Measurements from ENCODE around the gene SLX1A.
"Not testable (repeated sequence)": the region's sequence is repeated elsewhere in the genome, so short reads cannot be mapped to it uniquely, and the experiment has no call there.

The SLX1A gene

DNA sequence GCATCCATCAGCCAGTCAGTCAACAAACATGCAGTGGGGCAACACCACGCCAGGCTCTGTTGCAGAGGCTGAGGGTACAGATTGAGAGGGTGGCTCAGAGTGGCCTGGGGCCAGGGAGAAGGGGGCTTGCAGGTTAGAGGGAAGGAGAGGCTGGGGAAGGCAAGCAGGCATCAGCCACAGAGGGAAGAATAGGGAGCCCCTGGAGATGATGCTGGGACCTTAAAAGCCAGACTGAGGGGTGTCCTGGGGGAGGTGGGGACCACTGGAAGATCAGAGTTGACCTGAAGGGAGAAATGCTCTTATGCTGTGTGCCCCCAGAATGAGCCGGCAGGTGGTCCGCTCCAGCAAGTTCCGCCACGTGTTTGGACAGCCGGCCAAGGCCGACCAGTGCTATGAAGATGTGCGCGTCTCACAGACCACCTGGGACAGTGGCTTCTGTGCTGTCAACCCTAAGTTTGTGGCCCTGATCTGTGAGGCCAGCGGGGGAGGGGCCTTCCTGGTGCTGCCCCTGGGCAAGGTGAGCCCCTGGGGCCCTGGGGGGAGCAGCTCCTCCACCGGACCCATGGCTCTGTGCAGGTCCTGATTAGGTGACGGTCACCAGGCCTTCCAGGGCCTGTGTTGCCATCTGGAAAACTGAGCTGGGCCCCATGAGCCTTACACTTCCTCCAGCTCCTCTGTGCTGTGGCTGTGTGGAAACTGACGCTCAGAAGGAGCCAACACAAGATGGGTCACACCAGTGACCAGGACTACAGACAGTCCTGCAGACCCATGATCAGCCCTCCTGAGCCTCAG, 8.6 kb upstream of the SLX1A start:
- DNase-seq: peak; percentile 68

DNA sequence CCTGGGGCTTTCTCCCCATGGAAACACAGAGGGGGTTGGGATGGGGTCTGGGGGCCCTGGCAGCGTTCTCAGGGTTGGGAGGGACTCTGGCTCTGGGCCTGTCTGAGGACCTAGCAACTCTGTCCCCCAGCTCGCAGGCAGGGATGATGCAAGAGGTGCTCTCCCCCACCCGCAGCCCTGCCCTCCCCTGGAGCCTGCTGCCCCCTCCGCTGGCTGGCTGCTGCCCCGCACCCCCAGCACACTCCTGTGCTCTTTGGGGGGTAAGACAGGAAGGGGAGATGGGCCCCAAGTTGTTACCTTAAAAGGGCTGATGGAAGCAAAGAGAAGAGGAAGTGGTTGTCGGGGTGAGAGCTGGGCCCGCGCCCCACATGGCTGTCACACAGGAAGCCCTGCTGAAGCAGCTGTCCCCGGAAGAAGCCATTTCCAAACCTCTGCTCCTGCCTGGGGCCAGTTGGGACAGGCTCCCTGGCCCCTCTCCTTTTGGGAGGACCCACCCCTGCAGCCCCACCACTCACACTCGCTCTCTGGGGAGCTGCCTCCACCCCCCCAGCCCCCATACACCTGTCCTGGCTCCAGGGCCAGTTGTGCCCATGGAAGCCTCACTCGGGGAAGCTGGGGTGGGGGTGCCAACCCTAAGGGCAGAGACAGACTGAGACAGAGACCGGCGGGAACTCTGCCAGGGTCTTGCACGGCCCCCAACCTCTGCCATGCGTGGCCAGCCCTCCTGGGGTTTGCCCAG, 7.8 kb upstream of the SLX1A start:
- peak; percentile 84 for DNase-seq

DNA sequence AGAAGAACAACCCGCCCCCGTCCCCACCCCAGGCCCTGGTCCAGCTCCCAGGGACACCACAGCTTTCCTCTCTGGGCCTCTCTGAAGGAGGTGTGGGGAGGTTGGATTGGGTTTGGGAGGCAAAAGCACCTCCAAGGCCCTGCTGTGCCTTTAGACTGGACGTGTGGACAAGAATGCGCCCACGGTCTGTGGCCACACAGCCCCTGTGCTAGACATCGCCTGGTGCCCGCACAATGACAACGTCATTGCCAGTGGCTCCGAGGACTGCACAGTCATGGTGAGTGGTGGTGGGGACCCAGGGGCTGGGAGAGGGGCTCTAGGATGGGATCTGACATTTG, 7.3 kb upstream of the SLX1A start:
- no peak for DNase-seq

DNA sequence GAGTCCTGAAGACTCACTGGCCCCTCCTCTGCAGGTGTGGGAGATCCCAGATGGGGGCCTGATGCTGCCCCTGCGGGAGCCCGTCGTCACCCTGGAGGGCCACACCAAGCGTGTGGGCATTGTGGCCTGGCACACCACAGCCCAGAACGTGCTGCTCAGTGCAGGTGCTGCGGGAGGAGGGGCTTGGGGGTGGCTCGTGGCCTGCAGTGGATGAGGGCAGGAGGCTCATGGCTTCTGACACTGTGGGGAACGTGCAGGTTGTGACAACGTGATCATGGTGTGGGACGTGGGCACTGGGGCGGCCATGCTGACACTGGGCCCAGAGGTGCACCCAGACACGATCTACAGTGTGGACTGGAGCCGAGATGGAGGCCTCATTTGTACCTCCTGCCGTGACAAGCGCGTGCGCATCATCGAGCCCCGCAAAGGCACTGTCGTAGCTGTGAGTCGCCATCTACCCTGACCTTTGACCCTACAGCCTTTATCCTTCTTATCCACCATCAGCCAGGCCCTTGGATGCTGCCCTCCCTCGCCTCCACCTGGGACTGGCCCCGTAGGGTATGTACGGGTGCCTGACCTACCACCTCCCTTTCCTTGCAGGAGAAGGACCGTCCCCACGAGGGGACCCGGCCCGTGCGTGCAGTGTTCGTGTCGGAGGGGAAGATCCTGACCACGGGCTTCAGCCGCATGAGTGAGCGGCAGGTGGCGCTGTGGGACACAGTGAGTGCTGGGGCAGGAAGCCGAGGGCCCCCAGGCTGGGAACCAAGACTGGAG, 6.7 kb upstream of the SLX1A start:
- peak; percentile 96 for DNase-seq

DNA sequence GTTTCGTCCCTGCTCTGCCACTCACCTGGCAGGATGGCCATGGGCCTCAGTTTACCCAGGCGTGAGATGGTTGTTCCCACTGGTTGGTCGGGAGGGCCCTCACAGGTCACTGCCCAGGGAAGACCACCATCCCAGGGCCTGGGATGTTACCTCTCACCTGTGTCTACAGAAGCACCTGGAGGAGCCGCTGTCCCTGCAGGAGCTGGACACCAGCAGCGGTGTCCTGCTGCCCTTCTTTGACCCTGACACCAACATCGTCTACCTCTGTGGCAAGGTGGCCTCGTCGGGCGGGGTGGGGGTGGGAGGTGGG, 6.2 kb upstream of the SLX1A start:
- no peak for DNase-seq

DNA sequence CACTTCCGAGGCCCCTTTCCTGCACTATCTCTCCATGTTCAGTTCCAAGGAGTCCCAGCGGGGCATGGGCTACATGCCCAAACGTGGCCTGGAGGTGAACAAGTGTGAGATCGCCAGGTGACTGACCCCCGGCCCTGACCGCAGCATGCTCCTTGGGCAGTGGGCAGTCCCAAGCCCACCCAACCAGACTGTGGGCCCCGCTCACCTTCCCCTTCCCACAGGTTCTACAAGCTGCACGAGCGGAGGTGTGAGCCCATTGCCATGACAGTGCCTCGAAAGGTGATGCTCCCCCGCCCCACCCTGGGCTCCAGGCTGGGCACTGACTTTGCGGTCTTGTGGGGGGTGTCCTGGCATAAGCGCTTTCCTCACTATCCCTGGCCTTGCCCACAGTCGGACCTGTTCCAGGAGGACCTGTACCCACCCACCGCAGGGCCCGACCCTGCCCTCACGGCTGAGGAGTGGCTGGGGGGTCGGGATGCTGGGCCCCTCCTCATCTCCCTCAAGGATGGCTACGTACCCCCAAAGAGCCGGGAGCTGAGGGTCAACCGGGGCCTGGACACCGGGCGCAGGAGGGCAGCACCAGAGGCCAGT, 5.6 kb upstream of the SLX1A start:
- DNase-seq: peak; percentile 34

DNA sequence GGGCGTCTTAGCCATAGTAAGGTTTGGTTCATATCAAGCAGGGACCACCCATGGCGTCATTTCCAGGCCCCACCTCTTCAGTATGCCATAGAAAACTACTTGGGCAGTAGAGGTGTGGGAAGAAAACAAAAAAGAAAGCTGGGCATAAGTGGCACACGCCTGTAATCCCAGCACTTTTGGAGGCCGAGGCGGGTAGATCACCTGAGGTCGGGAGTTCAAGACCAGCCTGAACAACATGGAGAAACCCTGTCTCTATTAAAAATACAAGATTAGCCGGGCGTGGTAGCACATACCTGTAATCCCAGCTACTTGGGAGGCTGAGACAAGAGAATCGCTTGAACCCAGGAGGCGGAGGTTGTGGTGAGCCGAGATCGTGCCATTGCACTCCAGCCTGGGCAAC, 2.5 kb upstream of the SLX1A start:
- DNase-seq: not testable (repeated sequence)

DNA sequence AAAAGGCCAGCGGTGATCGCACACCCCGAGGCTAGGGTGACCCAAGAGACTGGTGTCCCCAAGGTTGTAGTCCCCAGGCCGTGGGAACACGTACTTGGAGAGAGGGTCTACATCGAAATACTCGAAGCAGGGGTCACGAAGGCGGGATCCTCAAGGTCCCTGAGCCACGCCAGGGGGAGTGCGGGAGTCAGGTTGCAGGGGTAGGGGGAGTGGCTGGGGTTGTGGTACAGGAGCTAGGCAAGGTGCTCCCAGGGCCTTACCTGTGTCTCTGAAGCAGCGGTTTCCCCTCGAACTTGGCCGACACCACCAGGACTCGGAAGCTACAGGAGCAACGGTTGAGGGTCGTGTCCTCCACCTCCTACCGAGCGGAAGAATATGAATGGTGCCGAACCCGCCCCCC, 577 bp upstream of the SLX1A start:
- DNase-seq: not testable (repeated sequence)

DNA sequence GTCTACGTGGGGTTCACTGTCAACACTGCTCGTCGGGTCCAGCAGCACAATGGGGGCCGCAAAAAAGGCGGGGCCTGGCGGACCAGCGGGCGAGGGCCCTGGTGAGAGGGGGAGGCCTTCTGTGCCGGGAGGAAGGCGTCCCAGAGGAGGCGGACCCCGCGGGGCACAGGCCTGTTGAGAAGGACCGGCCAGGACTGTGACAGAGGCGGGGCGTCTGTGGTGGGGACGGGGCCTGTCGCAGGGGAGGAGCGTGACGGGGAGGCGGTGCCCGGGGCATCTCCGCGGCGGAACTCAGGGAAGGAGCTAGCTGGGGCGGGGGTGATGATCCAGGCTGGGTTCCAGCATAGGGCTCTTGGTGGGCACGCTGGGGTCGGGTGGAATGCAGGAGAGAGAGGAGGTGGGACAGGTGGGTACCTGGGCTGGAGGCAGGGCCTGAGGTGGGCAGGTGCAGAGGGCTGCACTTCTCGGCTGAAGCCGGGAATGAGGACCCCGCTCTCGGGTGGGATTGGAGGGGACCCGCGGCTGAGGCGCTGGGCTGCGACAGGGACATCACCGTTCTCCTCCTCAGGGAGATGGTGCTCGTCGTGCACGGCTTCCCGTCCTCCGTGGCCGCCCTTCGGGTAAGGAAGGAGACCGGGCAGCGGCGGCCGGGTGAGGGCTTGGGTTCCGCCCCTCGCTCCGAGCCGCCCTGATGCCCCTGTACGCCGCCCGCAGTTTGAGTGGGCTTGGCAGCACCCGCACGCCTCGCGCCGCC, 674 bp downstream of the SLX1A start:
- peak; percentile 29 for DNase-seq

DNA sequence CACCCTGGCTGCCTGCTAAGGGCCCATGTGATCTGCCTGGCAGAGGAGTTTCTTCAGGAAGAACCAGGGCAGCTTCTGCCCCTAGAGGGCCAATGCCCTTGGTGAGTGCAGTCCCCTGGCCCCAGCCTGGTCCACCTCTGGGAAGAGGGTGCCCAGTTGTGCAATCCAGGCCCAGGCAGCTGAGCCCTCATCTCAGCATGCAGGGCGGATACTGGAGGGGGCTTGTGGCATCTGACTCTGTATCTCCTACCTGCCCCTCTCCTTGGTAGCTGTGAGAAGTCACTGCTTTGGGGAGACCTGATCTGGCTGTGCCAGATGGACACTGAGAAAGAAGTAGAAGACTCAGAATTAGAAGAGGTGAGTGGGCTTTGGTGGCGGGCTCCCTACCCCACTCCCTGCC, 3.3 kb downstream of the SLX1A start:
- DNase-seq: not testable (repeated sequence)

DNA sequence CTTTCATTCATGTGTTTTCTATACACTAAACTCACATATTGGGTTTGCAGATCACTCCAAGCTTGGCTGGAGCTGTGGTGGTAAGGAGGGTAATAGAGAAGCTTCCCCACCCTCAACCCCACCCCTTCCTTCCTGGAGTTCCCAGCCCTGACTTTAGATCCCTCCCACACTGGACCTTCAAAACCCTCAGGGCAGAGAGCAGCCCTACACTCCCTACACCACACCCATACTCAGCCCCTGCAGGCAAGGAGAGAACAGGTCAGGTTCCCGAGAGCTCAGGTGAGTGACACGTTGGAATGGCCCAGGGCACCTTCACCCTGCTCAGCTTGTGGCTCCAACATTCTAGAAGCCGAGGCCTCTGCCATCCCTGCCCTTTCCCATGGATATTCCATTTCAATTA, 5.4 kb downstream of the SLX1A start, which contains the start of gene SULT1A3:
SULT1A3 (plus strand) TSS at position 207 of the 400 bp plus-strand sequence. CDS start 1,474 bp downstream, outside the sequence.
- not testable (repeated sequence) for DNase-seq

DNA sequence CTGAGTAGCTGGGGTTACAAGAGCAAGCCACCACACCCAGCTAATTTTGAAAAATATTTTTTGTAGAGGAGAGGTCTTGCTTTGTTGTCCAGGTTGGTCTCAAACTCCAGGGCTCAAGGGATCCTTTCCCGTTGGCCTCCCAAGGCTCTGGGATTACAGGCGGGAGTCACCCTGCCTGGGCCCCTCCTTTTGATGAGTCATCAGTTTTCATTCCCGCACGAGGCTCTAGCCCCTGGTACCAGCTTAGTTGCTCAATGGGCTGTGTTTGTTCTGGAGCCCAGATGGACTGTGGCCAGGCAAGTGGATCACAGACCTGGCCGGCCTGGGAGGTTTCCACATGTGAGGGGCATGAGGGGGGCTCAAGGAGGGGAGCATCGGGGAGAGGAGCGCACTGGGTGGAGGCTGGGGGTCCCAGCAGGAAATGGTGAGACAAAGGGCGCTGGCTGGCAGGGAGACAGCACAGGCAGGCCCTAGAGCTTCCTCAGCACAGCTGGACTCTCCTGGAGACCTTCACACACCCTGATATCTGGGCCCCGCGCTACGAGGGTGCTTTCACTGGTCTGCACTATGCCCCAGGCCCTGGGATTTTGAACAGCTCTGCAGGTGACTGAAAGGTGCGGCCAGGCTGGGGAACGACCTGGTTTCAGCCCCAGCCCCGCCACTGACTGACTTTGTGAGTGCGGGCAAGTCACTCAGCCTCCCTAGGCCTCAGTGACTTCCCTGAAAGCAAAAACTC, 6.1 kb downstream of the SLX1A start:
- DNase-seq: not testable (repeated sequence)

DNA sequence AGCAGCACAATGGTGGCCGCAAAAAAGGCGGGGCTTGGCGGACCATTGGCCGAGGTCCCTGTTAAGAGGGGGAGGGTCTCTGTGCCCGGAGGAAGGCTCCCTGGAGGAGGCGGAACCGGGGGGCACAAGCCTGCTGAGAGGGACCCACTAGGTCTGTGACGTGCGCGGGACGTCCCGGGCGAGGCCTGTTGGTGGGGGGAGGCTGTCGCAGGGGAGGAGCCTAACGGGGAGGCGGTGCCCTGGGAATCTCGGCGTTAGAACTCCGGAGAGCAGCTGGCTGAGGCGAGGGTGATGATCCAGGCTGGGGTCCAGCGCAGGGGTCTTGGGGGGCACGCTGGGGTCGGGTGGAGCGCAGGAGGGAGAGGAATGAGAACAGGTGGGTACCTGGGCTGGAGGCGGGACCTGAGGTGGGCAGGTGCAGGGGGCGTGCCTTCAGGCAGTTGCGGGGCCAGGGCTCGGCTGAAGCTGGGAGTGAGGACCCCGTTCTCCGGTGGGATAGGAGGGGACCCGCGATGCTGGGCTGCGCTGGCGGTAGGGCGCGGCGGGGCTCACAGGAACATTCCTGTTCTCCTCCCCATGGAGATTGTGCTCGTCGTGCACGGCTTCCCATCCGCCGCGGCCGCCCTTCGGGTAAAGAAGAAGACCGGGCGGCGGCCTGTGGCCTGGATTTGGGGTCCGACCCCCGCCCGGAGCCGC, 12.0 kb downstream of the SLX1A start:
- peak; percentile 27 for DNase-seq

DNA sequence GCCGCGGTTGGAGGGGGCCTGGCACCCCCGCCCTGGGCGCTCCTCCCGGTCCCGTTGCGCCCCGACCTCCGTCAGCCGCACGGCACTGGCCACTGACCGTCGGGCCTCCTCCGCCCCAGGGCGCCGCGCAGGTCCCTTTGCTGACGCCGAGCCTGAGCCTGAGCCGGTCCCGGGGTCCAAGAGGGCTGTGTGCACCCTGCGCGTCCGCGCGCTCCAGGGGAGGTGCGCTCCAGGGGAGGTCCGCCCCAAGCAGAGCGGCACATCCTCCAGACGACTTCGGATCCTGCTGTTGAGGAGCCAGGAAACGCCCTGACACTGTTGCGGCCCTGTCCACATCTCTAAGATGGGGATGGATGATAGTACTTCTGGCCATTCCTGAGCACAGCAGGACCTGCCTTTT, 12.6 kb downstream of the SLX1A start:
- not testable (repeated sequence) for DNase-seq

DNA sequence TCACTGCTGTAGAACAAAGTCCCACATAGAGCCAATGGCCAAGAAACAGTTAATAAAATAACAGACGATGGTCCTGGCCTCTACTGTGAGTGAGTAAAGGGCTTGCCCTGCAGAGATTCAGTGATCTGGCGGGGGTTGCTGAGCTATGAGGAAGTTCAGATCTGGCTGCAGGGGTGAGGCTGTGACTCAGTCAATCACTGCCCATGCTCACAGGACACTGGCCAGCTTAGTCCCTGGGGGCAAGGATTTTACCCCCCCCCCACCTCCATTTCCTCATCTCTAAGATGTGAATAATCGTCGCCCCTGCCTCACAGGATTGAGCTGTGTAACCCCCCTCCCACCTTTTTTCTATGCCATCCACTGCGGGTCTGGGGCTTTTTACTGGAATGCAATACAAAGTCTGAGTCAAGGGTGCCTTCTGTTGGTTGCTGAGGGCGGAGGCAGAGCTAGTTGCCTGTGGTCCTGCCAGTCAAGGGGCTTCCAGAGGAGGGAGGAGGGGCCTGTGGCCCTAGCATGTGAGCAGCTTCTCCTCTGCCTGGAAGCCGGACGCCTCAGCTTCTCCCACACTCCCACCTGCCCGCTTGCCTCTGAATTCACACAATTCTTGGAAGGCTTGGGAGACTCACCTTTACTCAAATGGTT, 13.5 kb downstream of the SLX1A start:
- peak; percentile 22 for DNase-seq

DNA sequence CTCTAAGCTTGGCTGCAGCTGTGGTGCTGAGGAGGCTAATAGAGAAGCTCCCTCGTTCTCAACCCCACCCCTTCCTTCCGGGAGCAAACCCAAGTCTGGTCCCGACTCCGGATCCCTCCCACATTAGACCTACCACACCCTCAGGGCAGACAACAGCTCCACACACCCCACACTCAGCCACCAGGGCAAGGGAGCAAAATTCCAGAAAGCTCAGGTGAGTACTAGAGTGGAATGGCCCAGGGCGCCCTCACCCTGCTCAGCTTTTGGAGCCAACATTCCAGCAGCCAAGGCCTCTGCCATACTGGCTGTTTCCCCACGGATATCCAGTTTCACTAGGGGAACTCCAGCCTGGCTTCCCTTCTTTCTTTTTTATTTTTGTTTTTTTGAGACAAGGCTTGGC, 15.4 kb downstream of the SLX1A start:
- not testable (repeated sequence) for DNase-seq

DNA sequence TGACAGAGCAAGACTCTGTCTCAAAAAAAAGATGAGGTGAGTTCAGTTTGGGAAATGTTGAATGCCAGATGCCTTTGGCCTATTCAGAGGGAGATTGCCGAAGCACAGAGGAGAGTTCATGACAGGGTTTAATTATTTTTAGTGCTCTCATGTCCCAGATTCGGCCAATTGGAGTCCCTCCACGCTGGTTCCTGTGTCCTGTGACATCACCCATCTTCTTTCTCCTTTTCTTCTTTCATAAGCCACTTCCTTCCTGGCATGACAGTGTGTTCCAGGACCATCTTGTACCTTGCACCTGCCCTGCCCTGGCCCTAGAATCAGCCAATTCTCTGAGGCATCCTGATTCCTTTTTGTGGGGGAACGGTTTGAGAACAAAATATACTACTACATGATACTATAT, 17.7 kb downstream of the SLX1A start:
- not testable (repeated sequence) for DNase-seq

DNA sequence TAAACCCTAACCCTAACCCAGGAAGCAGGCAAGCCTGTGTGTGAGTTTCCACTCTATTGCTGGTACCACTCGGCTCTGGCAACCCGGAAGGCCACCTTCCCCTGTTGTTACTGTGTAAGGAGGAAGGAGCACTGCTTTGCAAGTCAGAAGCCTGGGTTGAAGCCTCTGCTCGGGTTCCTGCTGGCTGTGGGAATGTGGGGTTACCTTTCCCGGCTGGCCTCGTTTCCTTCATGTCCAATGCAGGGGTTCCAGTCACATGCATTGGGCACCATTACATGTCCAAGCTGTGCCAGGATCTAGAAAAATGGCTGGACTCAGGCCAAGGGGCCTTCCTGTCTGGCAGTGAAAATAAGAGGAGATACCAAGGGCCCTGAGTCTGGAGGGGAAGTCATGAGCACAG, 23.4 kb downstream of the SLX1A start:
- peak; percentile 17 for DNase-seq

Measured in stimulated activated CD8-positive, alpha-beta memory T cell treated with anti-CD3 and anti-CD28 coated beads, Interleukin-4, amount 100 ng/mL, for 48 hours (primary cell).